Gastroesophageal sphincter (tissue), 3 donors: Measurements from ENCODE around the gene IL1RL1.

ENCODE experiments used
- EP300 ChIP-seq: sonication (generic); formaldehyde crosslinking; IDR thresholded peaks from one replicate; pipeline ENCODE4 v1.6.1; 2017; ENCODE audit warnings: antibody characterized with exemption, mild to moderate bottlenecking
- POLR2A ChIP-seq, 2 donors: fragments of 450-650 bp; IDR thresholded peaks; one replicate each; pipeline ENCODE4 v1.6.1; 2017; ENCODE audit warnings: antibody characterized with exemption in 2 of 2, mild to moderate bottlenecking in 2 of 2, moderate library complexity in 1 of 2
- TF ChIP-seq, protein P1 (sequence below), 4 experiments: fragments of 200-600 bp in 2 of 4; fragments of 450-650 bp in 2 of 4; sonication (generic) in 1 of 4; IDR thresholded peaks; one replicate each; pipeline ENCODE4 v1.5.1; 2017 to 2019; ENCODE audit warnings: antibody characterized with exemption in 4 of 4, mild to moderate bottlenecking in 2 of 4, moderate library complexity in 2 of 4

DNA sequence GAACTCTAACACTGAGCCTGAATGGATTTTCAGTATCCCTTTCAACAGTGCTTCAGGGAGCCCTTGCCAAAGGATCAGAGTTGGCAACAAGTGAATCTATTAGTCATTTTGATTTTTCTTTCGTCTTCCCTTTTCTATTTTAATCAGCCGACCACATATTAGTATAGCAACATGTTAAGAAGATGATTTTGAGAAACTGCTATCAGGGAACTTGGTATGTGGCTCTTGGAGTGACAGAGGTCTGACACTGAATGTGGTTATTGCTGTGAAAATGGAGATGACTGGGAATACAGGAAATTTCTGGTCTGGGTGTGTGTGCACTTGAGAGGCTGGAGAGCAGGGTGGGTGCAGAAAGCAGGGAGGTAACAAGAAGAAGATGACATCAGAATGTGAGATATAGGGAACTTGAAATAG lies 28.7 kb upstream of the IL1RL1 start:
- TF ChIP-seq, protein P1, sequence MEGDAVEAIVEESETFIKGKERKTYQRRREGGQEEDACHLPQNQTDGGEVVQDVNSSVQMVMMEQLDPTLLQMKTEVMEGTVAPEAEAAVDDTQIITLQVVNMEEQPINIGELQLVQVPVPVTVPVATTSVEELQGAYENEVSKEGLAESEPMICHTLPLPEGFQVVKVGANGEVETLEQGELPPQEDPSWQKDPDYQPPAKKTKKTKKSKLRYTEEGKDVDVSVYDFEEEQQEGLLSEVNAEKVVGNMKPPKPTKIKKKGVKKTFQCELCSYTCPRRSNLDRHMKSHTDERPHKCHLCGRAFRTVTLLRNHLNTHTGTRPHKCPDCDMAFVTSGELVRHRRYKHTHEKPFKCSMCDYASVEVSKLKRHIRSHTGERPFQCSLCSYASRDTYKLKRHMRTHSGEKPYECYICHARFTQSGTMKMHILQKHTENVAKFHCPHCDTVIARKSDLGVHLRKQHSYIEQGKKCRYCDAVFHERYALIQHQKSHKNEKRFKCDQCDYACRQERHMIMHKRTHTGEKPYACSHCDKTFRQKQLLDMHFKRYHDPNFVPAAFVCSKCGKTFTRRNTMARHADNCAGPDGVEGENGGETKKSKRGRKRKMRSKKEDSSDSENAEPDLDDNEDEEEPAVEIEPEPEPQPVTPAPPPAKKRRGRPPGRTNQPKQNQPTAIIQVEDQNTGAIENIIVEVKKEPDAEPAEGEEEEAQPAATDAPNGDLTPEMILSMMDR (IDR thresholded peaks at IDR 0.05), result no peak
- TF ChIP-seq EP300 (no peak), POLR2A (IDR thresholded peaks at IDR 0.05) (no peak)
